Limb (tissue), 2 donors: ENCODE data around the gene SCCPDH.

Experiments used
- DNase-seq, 2 donors: peaks; one replicate each; pipeline ENCODE4 v3.0.0-alpha.2; 2016; ENCODE audit errors: extremely low spot score in 2 of 2

The SCCPDH gene

GRCh38 chr1:246785494-246786111 is 61.4 kb downstream of the SCCPDH start:
- peak in 1 of 2 donors; percentile 76 for DNase-seq

- no peak for DNase-seq
Measured at GRCh38 chr1:246786606-246787238, 62.5 kb downstream of the SCCPDH start.

GRCh38 chr1:246787781-246788513 is 63.7 kb downstream of the SCCPDH start:
- DNase-seq: no peak

- peak in 1 of 2 donors; percentile 60 for DNase-seq
Measured at GRCh38 chr1:246788895-246789338, 64.7 kb downstream of the SCCPDH start.

- no peak for DNase-seq
Measured at GRCh38 chr1:246789454-246790339, 65.5 kb downstream of the SCCPDH start.

- no peak for DNase-seq
Measured at GRCh38 chr1:246790364-246790763, 66.2 kb downstream of the SCCPDH start.

- DNase-seq: no peak
Measured at GRCh38 chr1:246790833-246791232, 66.6 kb downstream of the SCCPDH start.

- DNase-seq: no peak
Measured at GRCh38 chr1:246791303-246791918, 67.2 kb downstream of the SCCPDH start.

GRCh38 chr1:246792603-246793002 is 68.4 kb downstream of the SCCPDH start:
- no peak for DNase-seq

- DNase-seq: no peak
Measured at GRCh38 chr1:246793356-246793896, 69.2 kb downstream of the SCCPDH start.

GRCh38 chr1:246794048-246794827 is 70.0 kb downstream of the SCCPDH start:
- DNase-seq: no peak

GRCh38 chr1:246794828-246795671 is 70.8 kb downstream of the SCCPDH start:
- DNase-seq: no peak

- no peak for DNase-seq
Measured at GRCh38 chr1:246795906-246796694, 71.9 kb downstream of the SCCPDH start.

- no peak for DNase-seq
Measured at GRCh38 chr1:246797157-246797556, 72.9 kb downstream of the SCCPDH start.

GRCh38 chr1:246797597-246797996 is 73.4 kb downstream of the SCCPDH start:
- no peak for DNase-seq

GRCh38 chr1:246798107-246798506 is 73.9 kb downstream of the SCCPDH start:
- DNase-seq: no peak

GRCh38 chr1:246798606-246799496 is 74.6 kb downstream of the SCCPDH start:
- no peak for DNase-seq
